T-helper 17 cell (primary cell): Measurements from ENCODE around the gene MEA1. TPM values are rescaled to one million over a fixed set of nuclear protein-coding genes. Genes with fewer than 3 reads are reported as not detected.
A peak's percentile ranks its signal among the peaks of the same experiment; 100 is the strongest.

ENCODE experiments used
- ATAC-seq: fragments of 150-1000 bp; cut with Tn5 transposase; 2 replicates; pipeline ENCODE4 v1.10.0; 2021; ENCODE audit warnings: mild to moderate bottlenecking, moderate library complexity
- DNase-seq, 3 donors: peaks; one replicate each; pipeline versions ENCODE4 v3.0.0 to v3.0.0-alpha.2; 2020 to 2021
- H3K9me3 ChIP-seq: one replicate; pipeline ENCODE4 v1.7.0; 2013; ENCODE audit warnings: low read length, mild to moderate bottlenecking; ENCODE audit not compliant: control insufficient read depth, poor library complexity, severe bottlenecking
- H3K27ac Mint-ChIP-seq: one replicate; pipeline ENCODE4 v1.8.0; 2022; ENCODE audit warnings: mild to moderate bottlenecking, moderate library complexity, mixed read lengths
- H3K27me3 Mint-ChIP-seq: one replicate; pipeline ENCODE4 v1.8.0; 2022; ENCODE audit warnings: mixed read lengths
- H3K36me3 Mint-ChIP-seq: one replicate; pipeline ENCODE4 v1.8.0; 2022; ENCODE audit warnings: low read depth, mixed read lengths
- H3K4me1 Mint-ChIP-seq: one replicate; pipeline ENCODE4 v1.8.0; 2022; ENCODE audit warnings: mild to moderate bottlenecking, mixed read lengths
- H3K4me3 Mint-ChIP-seq: one replicate; pipeline ENCODE4 v1.8.0; 2022; ENCODE audit warnings: mild to moderate bottlenecking, moderate library complexity, mixed read lengths
- total RNA-seq, 4 donors: library from RNA in 2 of 4; stranded (reverse) in 2 of 4; gene quantifications; one replicate each; pipeline ENCODE4 v1.2.3 and lab custom pipeline; 2022 to 2026

The MEA1 gene
- total RNA-seq, 2 donors from 2014 or later: 23.7 to 26.3 TPM

GRCh38 chr6:43034190-43034525 is 20.4 kb upstream of the MEA1 start:
- H3K4me3 Mint-ChIP-seq: no peak overlapping the region
- no peak for DNase-seq

GRCh38 chr6:43033496-43034189 is 19.9 kb upstream of the MEA1 start:
- DNase-seq: no peak

More at GRCh38 chr6:43034190-43034525, 20.4 kb upstream of the MEA1 start:
- Mint-ChIP-seq H3K36me3 (peaks cover 2% of the 10 kb centered on the region), H3K4me1 (peaks cover 6% of the 10 kb centered on the region), H3K27me3 (no peaks in the 10 kb centered on the region), H3K27ac (no peak overlapping the region)
- no peak for ATAC-seq
- H3K9me3 ChIP-seq: no peaks in the 10 kb centered on the region

GRCh38 chr6:43032326-43032725 is 18.6 kb upstream of the MEA1 start:
- no peak overlapping the region for H3K4me3 Mint-ChIP-seq
- H3K9me3 ChIP-seq: no peaks in the 10 kb centered on the region
- no peak for DNase-seq
- H3K36me3 Mint-ChIP-seq: peaks cover 6% of the 10 kb centered on the region
- ATAC-seq: no peak
- no peaks in the 10 kb centered on the region for H3K27me3 Mint-ChIP-seq
- H3K4me1 Mint-ChIP-seq: peaks cover 9% of the 10 kb centered on the region
- H3K27ac Mint-ChIP-seq: no peak overlapping the region

More at GRCh38 chr6:43033496-43034189, 19.9 kb upstream of the MEA1 start:
- H3K27me3 Mint-ChIP-seq: no peaks in the 10 kb centered on the region
- H3K36me3 Mint-ChIP-seq: peaks cover 2% of the 10 kb centered on the region
- no peak overlapping the region for H3K4me3 Mint-ChIP-seq
- peak overlapping the region; percentile 27 for H3K27ac Mint-ChIP-seq
- no peak for ATAC-seq
- H3K4me1 Mint-ChIP-seq: peaks cover 6% of the 10 kb centered on the region
- no peaks in the 10 kb centered on the region for H3K9me3 ChIP-seq

GRCh38 chr6:43029120-43029519 is 15.4 kb upstream of the MEA1 start:
- Mint-ChIP-seq H3K36me3 (peaks cover 12% of the 10 kb centered on the region), H3K27me3 (no peaks in the 10 kb centered on the region), H3K4me1 (peaks cover 16% of the 10 kb centered on the region), H3K27ac (no peak overlapping the region), H3K4me3 (no peak overlapping the region)
- H3K9me3 ChIP-seq: no peaks in the 10 kb centered on the region
- DNase-seq (no peak), ATAC-seq (no peak)

- H3K9me3 ChIP-seq: no peaks in the 10 kb centered on the region
- Mint-ChIP-seq H3K27ac (no peak overlapping the region), H3K4me3 (no peak overlapping the region), H3K4me1 (peaks cover 13% of the 10 kb centered on the region), H3K36me3 (peaks cover 11% of the 10 kb centered on the region), H3K27me3 (no peaks in the 10 kb centered on the region)
- ATAC-seq (no peak), DNase-seq (no peak)
Observed at GRCh38 chr6:43026365-43026764, 12.6 kb upstream of the MEA1 start.

- ATAC-seq (no peak), DNase-seq (no peak)
- no peaks in the 10 kb centered on the region for H3K27me3 Mint-ChIP-seq
- H3K4me1 Mint-ChIP-seq: peaks cover 16% of the 10 kb centered on the region
- H3K27ac Mint-ChIP-seq: peak overlapping the region; percentile 91
- peak overlapping the region; percentile 61 for H3K4me3 Mint-ChIP-seq
- H3K9me3 ChIP-seq: no peaks in the 10 kb centered on the region
- H3K36me3 Mint-ChIP-seq: peaks cover 11% of the 10 kb centered on the region
Observed at GRCh38 chr6:43024436-43024835, 10.7 kb upstream of the MEA1 start.

- peak within 1 kb of the TSS; percentile 91 for H3K27ac Mint-ChIP-seq
- DNase-seq (peak; percentile 40 to 57 (median 51)), ATAC-seq (peak; percentile 84)
- peaks cover 7% of the 10 kb centered on the region for H3K36me3 Mint-ChIP-seq
- H3K27me3 Mint-ChIP-seq: no peaks in the 10 kb centered on the region
- peak within 1 kb of the TSS; percentile 95 for H3K4me3 Mint-ChIP-seq
- H3K9me3 ChIP-seq: no peaks in the 10 kb centered on the region
- H3K4me1 Mint-ChIP-seq: peaks cover 25% of the 10 kb centered on the region
Observed at GRCh38 chr6:43021270-43022047, 7.7 kb upstream of the MEA1 start, which contains the start of gene RRP36. TSS of gene RRP36 (plus strand) at chr6:43021623. CDS start at chr6:43021655, 32 bp downstream.

GRCh38 chr6:43020847-43021246 is 7.1 kb upstream of the MEA1 start:
- no peak for DNase-seq
- peak overlapping the region; percentile 11 for H3K27ac Mint-ChIP-seq
- ATAC-seq: no peak
- no peaks in the 10 kb centered on the region for H3K27me3 Mint-ChIP-seq
- H3K4me1 Mint-ChIP-seq: peaks cover 28% of the 10 kb centered on the region
- peak overlapping the region; percentile 95 for H3K4me3 Mint-ChIP-seq
- H3K9me3 ChIP-seq: no peaks in the 10 kb centered on the region
- peaks cover 7% of the 10 kb centered on the region for H3K36me3 Mint-ChIP-seq

- no peaks in the 10 kb centered on the region for H3K9me3 ChIP-seq
- ATAC-seq (no peak), DNase-seq (no peak)
- H3K27ac Mint-ChIP-seq: peak overlapping the region; percentile 82
- H3K4me1 Mint-ChIP-seq: peaks cover 29% of the 10 kb centered on the region
- H3K36me3 Mint-ChIP-seq: peaks cover 7% of the 10 kb centered on the region
- H3K27me3 Mint-ChIP-seq: no peaks in the 10 kb centered on the region
- H3K4me3 Mint-ChIP-seq: peak overlapping the region; percentile 75
Observed at GRCh38 chr6:43020052-43020705, 6.4 kb upstream of the MEA1 start.

GRCh38 chr6:43019152-43019551 is 5.4 kb upstream of the MEA1 start:
- H3K36me3 Mint-ChIP-seq: peaks cover 3% of the 10 kb centered on the region
- peak overlapping the region; percentile 82 for H3K27ac Mint-ChIP-seq
- H3K4me1 Mint-ChIP-seq: peaks cover 31% of the 10 kb centered on the region
- no peaks in the 10 kb centered on the region for H3K9me3 ChIP-seq
- no peak overlapping the region for H3K4me3 Mint-ChIP-seq
- no peaks in the 10 kb centered on the region for H3K27me3 Mint-ChIP-seq
- DNase-seq (no peak), ATAC-seq (no peak)

GRCh38 chr6:43016943-43017334 is 3.2 kb upstream of the MEA1 start:
- no peak for DNase-seq

GRCh38 chr6:43016176-43016942 is 2.6 kb upstream of the MEA1 start:
- DNase-seq: no peak
- Mint-ChIP-seq H3K27me3 (no peaks in the 10 kb centered on the region), H3K4me3 (peak overlapping the region; percentile 58), H3K27ac (peak overlapping the region; percentile 86), H3K4me1 (peaks cover 48% of the 10 kb centered on the region), H3K36me3 (peaks cover 5% of the 10 kb centered on the region)
- ATAC-seq: no peak
- no peaks in the 10 kb centered on the region for H3K9me3 ChIP-seq

More at GRCh38 chr6:43016943-43017334, 3.2 kb upstream of the MEA1 start:
- Mint-ChIP-seq H3K4me3 (no peak overlapping the region), H3K27me3 (no peaks in the 10 kb centered on the region), H3K36me3 (peaks cover 2% of the 10 kb centered on the region), H3K27ac (no peak overlapping the region), H3K4me1 (peaks cover 50% of the 10 kb centered on the region)
- H3K9me3 ChIP-seq: no peaks in the 10 kb centered on the region
- ATAC-seq: no peak
